Activated naive CD4-positive, alpha-beta T cell treated with anti-CD3 and anti-CD28 coated beads, Interleukin-2, amount 10 ng/mL, durations not matched to agents 7 days and 5 days (primary cell): ENCODE data around the gene CDK9.
A peak's percentile ranks its signal among the peaks of the same experiment; 100 is the strongest.

ENCODE experiments used
- CTCF ChIA-PET: fragments of 350-600 bp; sonication (Branson Sonifier 250); formaldehyde crosslinking; loops from one replicate; lab custom pipeline; 2021; ENCODE audit warnings: antibody characterized with exemption; lab: Charles Lee
- DNase-seq: peaks from one replicate; pipeline ENCODE4 v3.0.0-alpha.2; 2020
- H3K27ac Mint-ChIP-seq: one replicate; pipeline ENCODE4 v1.8.0; 2021; ENCODE audit warnings: mild to moderate bottlenecking, moderate library complexity, mixed read lengths
- H3K27me3 Mint-ChIP-seq: one replicate; pipeline ENCODE4 v1.8.0; 2021; ENCODE audit warnings: mild to moderate bottlenecking, mixed read lengths
- H3K36me3 Mint-ChIP-seq: one replicate; pipeline ENCODE4 v1.8.0; 2021; ENCODE audit warnings: mixed read lengths
- H3K4me1 Mint-ChIP-seq: one replicate; pipeline ENCODE4 v1.8.0; 2021; ENCODE audit warnings: mixed read lengths
- H3K4me3 Mint-ChIP-seq: one replicate; pipeline ENCODE4 v1.8.0; 2021; ENCODE audit warnings: mild to moderate bottlenecking, moderate library complexity, mixed read lengths
- H3K9me3 Mint-ChIP-seq: one replicate; pipeline ENCODE4 v1.8.0; 2021; ENCODE audit warnings: mixed read lengths

CDK9 gene

GRCh38 chr9:127769101-127769500 lies 16.7 kb upstream of the CDK9 start:
- Mint-ChIP-seq H3K27ac (peak overlapping the region; percentile 88), H3K4me1 (peaks cover 86% of the 10 kb centered on the region), H3K27me3 (no peaks in the 10 kb centered on the region), H3K9me3 (no peaks in the 10 kb centered on the region), H3K36me3 (peaks cover 76% of the 10 kb centered on the region), H3K4me3 (peak overlapping the region; percentile 7)
- CTCF ChIA-PET: interaction anchor here (0.8 to 4.6 kb wide), 6 partner anchors 15 to 154 kb away, joined by 3 to 20 read pairs (median 4); partner anchors contain the start of gene TOR2A
- no peak for DNase-seq

GRCh38 chr9:127769929-127770582 lies 15.8 kb upstream of the CDK9 start:
- H3K4me3 Mint-ChIP-seq: peak overlapping the region; percentile 80
- peaks cover 74% of the 10 kb centered on the region for H3K36me3 Mint-ChIP-seq
- peak overlapping the region; percentile 93 for H3K27ac Mint-ChIP-seq
- no peaks in the 10 kb centered on the region for H3K27me3 Mint-ChIP-seq
- no peak for DNase-seq
- CTCF ChIA-PET: interaction anchor here (0.7 to 4.6 kb wide), 6 partner anchors 9 to 151 kb away, joined by 3 to 20 read pairs (median 7); partner anchors contain the start of gene TOR2A
- no peaks in the 10 kb centered on the region for H3K9me3 Mint-ChIP-seq
- H3K4me1 Mint-ChIP-seq: peaks cover 86% of the 10 kb centered on the region

GRCh38 chr9:127770583-127770904 lies 15.3 kb upstream of the CDK9 start:
- Mint-ChIP-seq H3K36me3 (peaks cover 70% of the 10 kb centered on the region), H3K4me1 (peaks cover 85% of the 10 kb centered on the region)

GRCh38 chr9:127770905-127771569 lies 14.8 kb upstream of the CDK9 start:
- Mint-ChIP-seq H3K27me3 (no peaks in the 10 kb centered on the region), H3K27ac (peak overlapping the region; percentile 93), H3K4me3 (peak overlapping the region; percentile 80), H3K36me3 (peaks cover 67% of the 10 kb centered on the region), H3K4me1 (peaks cover 85% of the 10 kb centered on the region), H3K9me3 (no peaks in the 10 kb centered on the region)
- peak; percentile 99 for DNase-seq
- CTCF ChIA-PET: interaction anchor here (0.8 to 4.6 kb wide), 7 partner anchors 8 to 150 kb away, joined by 3 to 20 read pairs (median 11); partner anchors contain the start of genes CDK9 and TOR2A

More at GRCh38 chr9:127770583-127770904, 15.3 kb upstream of the CDK9 start:
- Mint-ChIP-seq H3K9me3 (no peaks in the 10 kb centered on the region), H3K4me3 (peak overlapping the region; percentile 80), H3K27me3 (no peaks in the 10 kb centered on the region), H3K27ac (peak overlapping the region; percentile 93)
- CTCF ChIA-PET: interaction anchor here (0.8 to 4.6 kb wide), 7 partner anchors 9 to 151 kb away, joined by 3 to 20 read pairs (median 11); partner anchors contain the start of genes CDK9 and TOR2A
- DNase-seq: no peak

- Mint-ChIP-seq H3K9me3 (no peaks in the 10 kb centered on the region), H3K4me3 (peak overlapping the region; percentile 80), H3K27ac (peak overlapping the region; percentile 93), H3K27me3 (no peaks in the 10 kb centered on the region), H3K4me1 (peaks cover 85% of the 10 kb centered on the region), H3K36me3 (peaks cover 65% of the 10 kb centered on the region)
- CTCF ChIA-PET: interaction anchor here (1.2 to 2.5 kb wide), 4 partner anchors 13 to 150 kb away, joined by 3 to 17 read pairs (median 13); partner anchors contain the start of gene CDK9
- DNase-seq: no peak
These were observed 14.2 kb upstream of the CDK9 start for GRCh38 chr9:127771570-127772189.

GRCh38 chr9:127772603-127773002 lies 13.2 kb upstream of the CDK9 start:
- CTCF ChIA-PET: interaction anchor here (1.4 to 2.4 kb wide), 3 partner anchors 12 to 149 kb away, joined by 3 to 17 read pairs (median 11); partner anchors contain the start of gene CDK9
- peaks cover 64% of the 10 kb centered on the region for H3K36me3 Mint-ChIP-seq
- peaks cover 76% of the 10 kb centered on the region for H3K4me1 Mint-ChIP-seq
- no peak for DNase-seq
- H3K27me3 Mint-ChIP-seq: no peaks in the 10 kb centered on the region
- no peak overlapping the region for H3K4me3 Mint-ChIP-seq
- H3K9me3 Mint-ChIP-seq: no peaks in the 10 kb centered on the region
- H3K27ac Mint-ChIP-seq: no peak overlapping the region

GRCh38 chr9:127773272-127773671 lies 12.6 kb upstream of the CDK9 start:
- peaks cover 71% of the 10 kb centered on the region for H3K4me1 Mint-ChIP-seq
- H3K27me3 Mint-ChIP-seq: no peaks in the 10 kb centered on the region
- H3K36me3 Mint-ChIP-seq: peaks cover 66% of the 10 kb centered on the region
- DNase-seq: no peak
- no peak overlapping the region for H3K27ac Mint-ChIP-seq
- CTCF ChIA-PET: interaction anchor here (1.4 to 1.9 kb wide), 2 partner anchors 9 to 11 kb away, joined by 3 to 4 read pairs; no protein-coding TSS in a partner anchor
- no peaks in the 10 kb centered on the region for H3K9me3 Mint-ChIP-seq
- H3K4me3 Mint-ChIP-seq: no peak overlapping the region

- CTCF ChIA-PET: interaction anchor here (1.4 to 1.9 kb wide), 2 partner anchors 10 kb away, joined by 3 to 4 read pairs; no protein-coding TSS in a partner anchor
- DNase-seq: no peak
- Mint-ChIP-seq H3K27ac (no peak overlapping the region), H3K4me3 (no peak overlapping the region), H3K4me1 (peaks cover 68% of the 10 kb centered on the region), H3K9me3 (no peaks in the 10 kb centered on the region), H3K27me3 (no peaks in the 10 kb centered on the region), H3K36me3 (peaks cover 62% of the 10 kb centered on the region)
These were observed 11.9 kb upstream of the CDK9 start for GRCh38 chr9:127773981-127774380.

GRCh38 chr9:127776195-127776923 lies 9.5 kb upstream of the CDK9 start:
- DNase-seq: peak; percentile 88
- Mint-ChIP-seq H3K4me3 (peak overlapping the region; percentile 89), H3K27me3 (no peaks in the 10 kb centered on the region), H3K9me3 (no peaks in the 10 kb centered on the region), H3K36me3 (peaks cover 43% of the 10 kb centered on the region), H3K27ac (peak overlapping the region; percentile 83), H3K4me1 (peaks cover 66% of the 10 kb centered on the region)
- CTCF ChIA-PET: interaction anchor here (0.7 to 1.3 kb wide), 4 partner anchors 9 to 130 kb away, joined by 3 to 4 read pairs (median 3); partner anchors contain the start of genes CDK9 and TOR2A

- peaks cover 66% of the 10 kb centered on the region for H3K4me1 Mint-ChIP-seq
- H3K36me3 Mint-ChIP-seq: peaks cover 39% of the 10 kb centered on the region
- no peak for DNase-seq
- no peaks in the 10 kb centered on the region for H3K9me3 Mint-ChIP-seq
- peak overlapping the region; percentile 83 for H3K27ac Mint-ChIP-seq
- H3K4me3 Mint-ChIP-seq: peak overlapping the region; percentile 89
- CTCF ChIA-PET: interaction anchor here (0.7 to 1.3 kb wide), 3 partner anchors 9 to 130 kb away, joined by 3 to 4 read pairs (median 3); partner anchors contain the start of genes CDK9 and TOR2A
- no peaks in the 10 kb centered on the region for H3K27me3 Mint-ChIP-seq
These were observed 8.9 kb upstream of the CDK9 start for GRCh38 chr9:127776924-127777289.

GRCh38 chr9:127777368-127777980 lies 8.4 kb upstream of the CDK9 start:
- peak overlapping the region; percentile 89 for H3K4me3 Mint-ChIP-seq
- H3K4me1 Mint-ChIP-seq: peaks cover 65% of the 10 kb centered on the region

GRCh38 chr9:127778280-127779135 lies 7.3 kb upstream of the CDK9 start, which contains the start of gene SH2D3C:
SH2D3C (minus strand) TSS chr9:127778666; CDS start chr9:127778627, 39 bp downstream.
- Mint-ChIP-seq H3K4me1 (peaks cover 67% of the 10 kb centered on the region), H3K4me3 (peak within 1 kb of the TSS; percentile 89), H3K9me3 (no peaks in the 10 kb centered on the region), H3K36me3 (peaks cover 30% of the 10 kb centered on the region), H3K27me3 (no peaks in the 10 kb centered on the region), H3K27ac (peak within 1 kb of the TSS; percentile 99)
- CTCF ChIA-PET: interaction anchor here (0.8 to 2.5 kb wide), 5 partner anchors 8 to 142 kb away, joined by 3 to 7 read pairs (median 5); partner anchors contain the start of gene TOR2A
- DNase-seq: peak; percentile 76

More at GRCh38 chr9:127777368-127777980, 8.4 kb upstream of the CDK9 start:
- peaks cover 36% of the 10 kb centered on the region for H3K36me3 Mint-ChIP-seq
- no peaks in the 10 kb centered on the region for H3K27me3 Mint-ChIP-seq
- peak; percentile 44 for DNase-seq
- H3K9me3 Mint-ChIP-seq: no peaks in the 10 kb centered on the region
- peak overlapping the region; percentile 83 for H3K27ac Mint-ChIP-seq
- CTCF ChIA-PET: interaction anchor here (1.5 to 2.5 kb wide), 2 partner anchors 10 to 43 kb away, joined by 7 read pairs; partner anchors contain the start of gene TOR2A
